Prostate gland (tissue), 2 donors: Measurements from ENCODE around the gene MAFG. TPM values are rescaled to one million over a fixed set of nuclear protein-coding genes. Genes with fewer than 3 reads are reported as not detected.

Experiments
- DNase-seq: peaks from one replicate; pipeline ENCODE4 v3.0.0-alpha.2; 2019; ENCODE audit warnings: low spot score
- H3K27ac ChIP-seq, 2 donors: fragments of 200-600 bp; sonication (generic); 2 replicates each; pipeline ENCODE4 v1.5.1; 2017 to 2019
- H3K27me3 ChIP-seq: fragments of 200-600 bp; sonication (generic); replicated peaks from 2 replicates; pipeline ENCODE4 v1.5.1; 2019; ENCODE audit not compliant: insufficient read depth
- H3K36me3 ChIP-seq, 2 donors: fragments of 200-600 bp; sonication (generic); 1 replicate in 1 of 2; 2 replicates in 1 of 2; pipeline versions ENCODE4 v1.5.1 to v1.8.1; 2017 to 2019
- H3K4me1 ChIP-seq: fragments of 200-600 bp; sonication (generic); replicated peaks from 2 replicates; pipeline ENCODE4 v1.5.1; 2019
- H3K4me3 ChIP-seq, 2 donors: fragments of 200-600 bp; sonication (generic); 2 replicates each; pipeline ENCODE4 v1.5.1; 2017 to 2019
- H3K9me3 ChIP-seq: fragments of 200-600 bp; sonication (generic); 2 replicates; pipeline ENCODE4 v1.5.1; 2017
- CTCF ChIP-seq, 4 experiments: fragments of 200-600 bp in 2 of 4; fragments of 450-650 bp in 2 of 4; sonication (generic) in 2 of 4; IDR thresholded peaks; 1 replicate in 3 of 4; 2 replicates in 1 of 4; pipeline ENCODE4 v1.5.1; 2016 to 2019; ENCODE audit warnings: antibody characterized with exemption in 4 of 4, mild to moderate bottlenecking in 2 of 4, moderate library complexity in 2 of 4
- POLR2A ChIP-seq: fragments of 450-650 bp; IDR thresholded peaks from one replicate; pipeline ENCODE4 v1.6.1; 2016; ENCODE audit warnings: antibody characterized with exemption, mild to moderate bottlenecking
- POLR2AphosphoS5 ChIP-seq: sonication (generic); formaldehyde crosslinking; IDR thresholded peaks from one replicate; pipeline ENCODE4 v1.6.1; 2017; ENCODE audit warnings: antibody characterized with exemption
- WGBS: methylation state at CpG from one replicate; pipeline ENCODE4 v1.1.5; 2018; 5-methylcytosine and 5-hydroxymethylcytosine counted together
- intact Hi-C: fragments of 100-400 bp; cut with DNase I; formaldehyde crosslinking; loops from one replicate; pipeline ENCODE4 v1.14.2; 2022
- total RNA-seq, 2 donors: library from RNA; depleted of rRNA; stranded (reverse); fragments of >200 nt; gene quantifications; one replicate each; pipeline ENCODE4 v1.1.0, GENCODE V29; 2016

The MAFG gene
- total RNA-seq, 2 donors from 2014 or later: 11.3 to 27.7 TPM

- intact Hi-C loops: no loop called here
- no peaks in the 10 kb centered on the region for H3K9me3 ChIP-seq
- H3K36me3 ChIP-seq: peaks cover 10 to 11% of the 10 kb centered on the region in 2 donors
- H3K27ac ChIP-seq: peak overlapping the region in 1 of 2 donors; percentile 77
- no peak for DNase-seq
- 89% methylated on average over 32 of the region's 32 CpGs for WGBS
- no peak overlapping the region for H3K4me3 ChIP-seq
- no peak for TF ChIP-seq POLR2AphosphoS5
- TF ChIP-seq CTCF (IDR thresholded peaks at IDR 0.05): no peak
- no peak for TF ChIP-seq POLR2A
- no peaks in the 10 kb centered on the region for H3K27me3 ChIP-seq
- H3K4me1 ChIP-seq: peaks cover 11% of the 10 kb centered on the region
Measured at GRCh38 chr17:81912441-81913309, 14.9 kb downstream of the MAFG start.

- Histone ChIP-seq H3K27me3 (no peaks in the 10 kb centered on the region), H3K9me3 (no peaks in the 10 kb centered on the region), H3K27ac (peak overlapping the region; percentile 69 to 77), H3K36me3 (peaks cover 10 to 11% of the 10 kb centered on the region in 2 donors), H3K4me1 (peaks cover 11% of the 10 kb centered on the region), H3K4me3 (peak overlapping the region in 1 of 2 donors; percentile 20)
- WGBS: 78% methylated on average over 19 of the region's 19 CpGs
- intact Hi-C loops: no loop called here
- TF ChIP-seq POLR2A (no peak), POLR2AphosphoS5 (no peak), CTCF (IDR thresholded peaks at IDR 0.05) (no peak)
- no peak for DNase-seq
Measured at GRCh38 chr17:81911969-81912368, 15.6 kb downstream of the MAFG start.

- Histone ChIP-seq H3K36me3 (peaks cover 10 to 11% of the 10 kb centered on the region in 2 donors), H3K9me3 (no peaks in the 10 kb centered on the region), H3K27ac (peak within 1 kb of the TSS; percentile 69 to 77), H3K4me1 (peaks cover 6% of the 10 kb centered on the region), H3K27me3 (no peaks in the 10 kb centered on the region), H3K4me3 (peak within 1 kb of the TSS; percentile 76 to 78)
- DNase-seq: peak; percentile 95
- WGBS: 2% methylated on average over 66 of the region's 84 CpGs
- intact Hi-C loops: no loop called here
- TF ChIP-seq CTCF (IDR thresholded peaks at IDR 0.05) (peak in 2 of 4 experiments; percentile 39 to 51), POLR2A (no peak), POLR2AphosphoS5 (peak; percentile 76)
Measured at GRCh38 chr17:81911277-81911961, 16.1 kb downstream of the MAFG start, which contains the start of gene PCYT2. PCYT2 (minus strand) TSS chr17:81911399; CDS start chr17:81911355, 44 bp downstream.

- H3K27ac ChIP-seq: peak overlapping the region; percentile 63 to 75
Measured at GRCh38 chr17:81910840-81911276, 16.7 kb downstream of the MAFG start.

More at GRCh38 chr17:81910840-81911276, 16.7 kb downstream of the MAFG start:
- Histone ChIP-seq H3K27me3 (no peaks in the 10 kb centered on the region), H3K4me3 (peak overlapping the region; percentile 76 to 78), H3K36me3 (peaks cover 10 to 11% of the 10 kb centered on the region in 2 donors), H3K4me1 (peaks cover 6% of the 10 kb centered on the region), H3K9me3 (no peaks in the 10 kb centered on the region)
- intact Hi-C loops: no loop called here
- no peak for DNase-seq
- TF ChIP-seq POLR2AphosphoS5 (no peak), POLR2A (no peak), CTCF (IDR thresholded peaks at IDR 0.05) (no peak)
- WGBS: under 1% methylated on average over 48 of the region's 55 CpGs
